Endothelial cell (in vitro differentiated cells): ENCODE results near the gene NDUFA6. TPM values are rescaled to one million over a fixed set of nuclear protein-coding genes. Genes with fewer than 3 reads are reported as not detected.

Experiments
- DNase-seq: peaks from one replicate; pipeline ENCODE4 v3.0.0; 2021; ENCODE audit warnings: low spot score
- H3K27ac Mint-ChIP-seq: one replicate; pipeline ENCODE4 v1.8.0; 2021; ENCODE audit warnings: mixed read lengths, inconsistent platforms; ENCODE audit not compliant: unreplicated experiment
- H3K27me3 Mint-ChIP-seq: one replicate; pipeline ENCODE4 v1.8.0; 2021; ENCODE audit warnings: mild to moderate bottlenecking, moderate library complexity, mixed read lengths, inconsistent platforms; ENCODE audit not compliant: unreplicated experiment
- H3K36me3 Mint-ChIP-seq: one replicate; pipeline ENCODE4 v1.8.0; 2021; ENCODE audit warnings: mild to moderate bottlenecking, low read depth, mixed read lengths, inconsistent platforms; ENCODE audit not compliant: unreplicated experiment
- H3K4me1 Mint-ChIP-seq: one replicate; pipeline ENCODE4 v1.8.0; 2021; ENCODE audit warnings: mild to moderate bottlenecking, mixed read lengths, inconsistent platforms; ENCODE audit not compliant: unreplicated experiment
- H3K4me3 Mint-ChIP-seq: one replicate; pipeline ENCODE4 v1.8.0; 2021; ENCODE audit warnings: mild to moderate bottlenecking, mixed read lengths, inconsistent platforms; ENCODE audit not compliant: unreplicated experiment
- H3K9me3 Mint-ChIP-seq: one replicate; pipeline ENCODE4 v1.8.0; 2021; ENCODE audit warnings: mixed read lengths, inconsistent platforms; ENCODE audit not compliant: unreplicated experiment
- total RNA-seq: library from RNA; stranded (reverse); fragmentation: NEBNext Ultra II Directional; extraction: Animal tissue kit (Norgen Biotek cat#: 25700); gene quantifications from one replicate; pipeline ENCODE4 v1.2.1, GENCODE V29; 2021; ENCODE audit not compliant: unreplicated experiment
- TF ChIP-seq, protein P1 (sequence below): fragments of 200-600 bp; sonication (generic); IDR thresholded peaks from one replicate; pipeline ENCODE4 v1.5.0; 2021; ENCODE audit warnings: antibody characterized with exemption; ENCODE audit not compliant: unreplicated experiment

NDUFA6 gene
- total RNA-seq, 1 donor from 2014 or later = 54.9 TPM

DNA sequence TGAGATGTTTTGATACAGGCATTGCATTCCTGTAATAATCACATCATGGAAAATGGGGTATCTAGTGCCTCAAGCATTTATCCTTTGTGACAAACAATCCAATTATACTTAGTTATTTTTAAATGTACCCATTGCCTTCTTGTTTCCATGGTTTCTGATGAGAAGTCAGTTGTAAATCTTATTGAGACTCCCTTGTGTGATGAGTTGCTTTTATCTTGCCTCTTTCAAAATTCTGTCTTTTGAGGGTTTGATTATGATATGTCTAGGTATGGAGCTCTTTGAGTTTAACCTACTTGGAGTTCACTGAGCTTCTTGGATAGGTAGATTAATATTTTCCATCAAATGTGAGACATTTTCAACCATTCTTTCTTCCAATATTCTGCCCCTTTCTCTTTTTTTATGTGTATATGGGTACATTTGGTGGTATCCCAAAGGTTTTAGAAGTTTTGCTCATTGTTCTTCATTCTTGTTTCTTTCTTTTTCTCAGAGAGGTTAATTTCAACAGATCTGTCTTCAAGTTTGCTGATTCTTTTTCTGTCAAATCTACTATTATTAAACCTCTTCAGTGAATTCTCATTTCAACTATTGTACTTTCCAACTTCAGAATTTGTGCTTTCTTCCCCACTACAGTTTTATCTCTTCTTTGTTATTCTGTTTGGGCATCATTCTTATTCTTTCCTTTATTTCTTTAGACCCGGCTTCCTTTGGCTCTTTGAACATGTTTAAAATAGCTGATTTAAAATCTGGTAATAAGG lies 33.6 kb downstream of the NDUFA6 start:
- Mint-ChIP-seq H3K9me3 (no peaks in the 10 kb centered on the region), H3K4me3 (no peak overlapping the region), H3K27me3 (no peaks in the 10 kb centered on the region), H3K4me1 (no peaks in the 10 kb centered on the region), H3K36me3 (peaks cover 20% of the 10 kb centered on the region), H3K27ac (no peak overlapping the region)
- DNase-seq = no peak
- TF ChIP-seq, protein P1, sequence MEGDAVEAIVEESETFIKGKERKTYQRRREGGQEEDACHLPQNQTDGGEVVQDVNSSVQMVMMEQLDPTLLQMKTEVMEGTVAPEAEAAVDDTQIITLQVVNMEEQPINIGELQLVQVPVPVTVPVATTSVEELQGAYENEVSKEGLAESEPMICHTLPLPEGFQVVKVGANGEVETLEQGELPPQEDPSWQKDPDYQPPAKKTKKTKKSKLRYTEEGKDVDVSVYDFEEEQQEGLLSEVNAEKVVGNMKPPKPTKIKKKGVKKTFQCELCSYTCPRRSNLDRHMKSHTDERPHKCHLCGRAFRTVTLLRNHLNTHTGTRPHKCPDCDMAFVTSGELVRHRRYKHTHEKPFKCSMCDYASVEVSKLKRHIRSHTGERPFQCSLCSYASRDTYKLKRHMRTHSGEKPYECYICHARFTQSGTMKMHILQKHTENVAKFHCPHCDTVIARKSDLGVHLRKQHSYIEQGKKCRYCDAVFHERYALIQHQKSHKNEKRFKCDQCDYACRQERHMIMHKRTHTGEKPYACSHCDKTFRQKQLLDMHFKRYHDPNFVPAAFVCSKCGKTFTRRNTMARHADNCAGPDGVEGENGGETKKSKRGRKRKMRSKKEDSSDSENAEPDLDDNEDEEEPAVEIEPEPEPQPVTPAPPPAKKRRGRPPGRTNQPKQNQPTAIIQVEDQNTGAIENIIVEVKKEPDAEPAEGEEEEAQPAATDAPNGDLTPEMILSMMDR = no peak

DNA sequence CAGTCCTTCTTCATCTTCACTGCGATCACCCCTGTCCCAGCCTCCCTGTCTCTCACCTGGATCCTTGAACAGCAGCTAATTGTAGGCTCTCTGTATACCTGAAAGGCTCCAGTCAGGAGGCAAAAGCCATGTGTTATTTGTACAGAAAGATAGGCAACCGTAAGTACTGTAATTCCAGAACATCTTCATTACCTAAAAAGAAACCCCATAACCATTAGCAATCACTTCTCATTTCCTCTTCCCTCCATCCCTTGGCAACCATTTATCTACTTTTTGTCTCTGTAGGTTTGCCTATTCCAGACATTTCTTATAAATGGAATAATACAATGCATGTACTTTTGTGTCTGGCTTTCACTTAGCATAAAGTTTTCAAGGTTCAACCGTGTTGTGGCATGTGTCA lies 37.8 kb downstream of the NDUFA6 start:
- Mint-ChIP-seq H3K27me3 (no peaks in the 10 kb centered on the region), H3K27ac (no peak overlapping the region), H3K9me3 (no peaks in the 10 kb centered on the region), H3K4me3 (no peak overlapping the region), H3K36me3 (no peaks in the 10 kb centered on the region), H3K4me1 (no peaks in the 10 kb centered on the region)
- TF ChIP-seq, protein P1 = no peak
- DNase-seq = no peak

- H3K4me1 Mint-ChIP-seq = no peaks in the 10 kb centered on the region
- H3K36me3 Mint-ChIP-seq = no peaks in the 10 kb centered on the region
- no peaks in the 10 kb centered on the region for H3K9me3 Mint-ChIP-seq
- no peak overlapping the region for H3K4me3 Mint-ChIP-seq
- H3K27me3 Mint-ChIP-seq = no peaks in the 10 kb centered on the region
- no peak for DNase-seq
- TF ChIP-seq, protein P1 = no peak
- H3K27ac Mint-ChIP-seq = no peak overlapping the region
These were observed 39.9 kb downstream of the NDUFA6 start for GRCh38 chr22:42050641-42051180.

DNA sequence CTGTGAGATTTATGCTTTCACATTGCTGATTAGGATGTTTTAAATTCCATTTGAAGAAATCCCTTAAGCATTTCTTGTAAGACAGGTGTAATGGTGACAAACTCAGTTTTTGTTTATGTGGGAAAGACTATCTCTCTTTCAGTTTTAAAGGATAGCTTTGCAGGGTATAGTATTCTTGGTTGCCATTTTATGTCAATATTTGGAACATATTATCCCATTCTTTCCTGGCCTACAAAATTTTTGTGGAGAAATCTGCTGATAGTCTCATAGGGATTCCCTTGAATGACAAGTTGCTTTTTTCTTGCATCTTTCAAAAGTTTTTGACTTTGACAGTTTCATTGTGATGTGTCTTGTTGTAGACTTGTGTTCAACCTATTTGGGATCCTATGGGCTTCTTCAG lies 48.8 kb downstream of the NDUFA6 start:
- TF ChIP-seq, protein P1 = no peak
- peaks cover 3% of the 10 kb centered on the region for H3K27me3 Mint-ChIP-seq
- no peak overlapping the region for H3K4me3 Mint-ChIP-seq
- no peak for DNase-seq
- H3K9me3 Mint-ChIP-seq = peaks cover 6% of the 10 kb centered on the region
- H3K4me1 Mint-ChIP-seq = peaks cover 10% of the 10 kb centered on the region
- no peaks in the 10 kb centered on the region for H3K36me3 Mint-ChIP-seq
- no peak overlapping the region for H3K27ac Mint-ChIP-seq

DNA sequence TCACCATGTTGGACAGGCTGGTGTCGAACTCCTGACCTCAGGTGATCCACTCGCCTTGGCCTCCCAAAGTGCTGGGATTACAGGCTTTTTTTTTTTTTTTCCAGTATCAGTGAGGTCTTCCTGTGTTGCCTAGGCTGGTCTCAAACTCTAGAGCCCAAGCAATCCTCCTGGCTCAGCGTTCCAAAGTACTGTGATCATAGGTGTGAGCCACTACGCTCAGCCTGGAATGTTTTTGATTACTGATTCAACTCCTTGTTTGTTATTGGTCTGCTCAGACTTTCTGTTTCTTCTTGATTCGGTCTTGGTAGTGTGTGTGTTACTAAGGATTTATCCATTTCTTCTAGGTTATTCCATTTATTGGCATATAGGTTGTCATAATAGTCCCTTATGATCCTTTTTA lies 51.3 kb downstream of the NDUFA6 start:
- Mint-ChIP-seq H3K4me1 (peaks cover 10% of the 10 kb centered on the region), H3K9me3 (peaks cover 10% of the 10 kb centered on the region), H3K27me3 (peaks cover 3% of the 10 kb centered on the region), H3K4me3 (no peak overlapping the region), H3K36me3 (no peaks in the 10 kb centered on the region), H3K27ac (no peak overlapping the region)
- no peak for DNase-seq
- TF ChIP-seq, protein P1 = no peak
